Ovary (tissue), 9 donors: Measurements from ENCODE around the gene COL4A1. TPM values are rescaled to one million over a fixed set of nuclear protein-coding genes. Genes with fewer than 3 reads are reported as not detected.

Experiments
- DNase-seq, 5 donors: peaks; one replicate each; pipeline ENCODE4 v3.0.0-alpha.2; 2019 to 2020
- H3K27ac ChIP-seq, 2 donors: fragments of 200-600 bp; one replicate each; pipeline versions ENCODE4 v1.5.1 to v1.8.0; 2019 to 2022
- H3K27me3 ChIP-seq: fragments of 200-600 bp; one replicate; pipeline ENCODE4 v1.8.0; 2022
- H3K36me3 ChIP-seq: fragments of 200-600 bp; sonication (generic); one replicate; pipeline ENCODE4 v1.5.1; 2019
- H3K4me1 ChIP-seq: one replicate; pipeline ENCODE4 v1.8.1; 2013; ENCODE audit warnings: mild to moderate bottlenecking, moderate library complexity; ENCODE audit not compliant: insufficient read depth
- H3K4me3 ChIP-seq: fragments of 200-600 bp; sonication (generic); one replicate; pipeline ENCODE4 v1.5.1; 2017
- H3K9me3 ChIP-seq, 2 donors: fragments of 200-600 bp in 1 of 2; sonication (generic) in 1 of 2; one replicate each; pipeline versions ENCODE4 v1.5.1 to v1.8.1; 2013 to 2019; ENCODE audit warnings: mild to moderate bottlenecking in 1 of 2, moderate library complexity in 1 of 2
- CTCF ChIP-seq, 3 donors: fragments of 450-650 bp in 2 of 3; fragments of 200-600 bp in 1 of 3; IDR thresholded peaks; one replicate each; pipeline versions ENCODE4 v1.5.1 to v1.8.0; 2016 to 2022; ENCODE audit warnings: antibody characterized with exemption in 3 of 3, mild to moderate bottlenecking in 1 of 3
- EP300 ChIP-seq: sonication (generic); formaldehyde crosslinking; IDR thresholded peaks from one replicate; pipeline ENCODE4 v1.6.1; 2017; ENCODE audit warnings: antibody characterized with exemption
- POLR2A ChIP-seq: fragments of 450-650 bp; IDR thresholded peaks from one replicate; pipeline ENCODE4 v1.6.1; 2017; ENCODE audit warnings: antibody characterized with exemption, mild to moderate bottlenecking, moderate library complexity
- WGBS, 3 donors: extraction: QIAGEN DNeasy Blood & Tissue Kit in 1 of 3; methylation state at CpG; one replicate each; pipeline versions ENCODE4 v1.1.5 to v1.1.7; 2013 to 2017; 5-methylcytosine and 5-hydroxymethylcytosine counted together
- intact Hi-C, 4 donors: fragments of 100-400 bp; cut with DNase I; formaldehyde crosslinking; loops; one replicate each; pipeline versions ENCODE4 v1.11.0 to v1.15.1; 2022 to 2023
- microRNA-seq, 3 donors: library from miRNA; unstranded; fragments of <30 nt; microRNA quantifications; one replicate each; pipeline versions ENCODE4 to v1.2.0, GENCODE V29; 2019 to 2020
- polyA plus RNA-seq, 2 donors: library from polyadenylated mRNA; stranded (reverse); fragments of 200-250 nt in 1 of 2; fragments of 350-450 nt in 1 of 2; fragmentation: Illumina TruSeq in 1 of 2; extraction: RNeasy Lipid Tissue Mini Kit (QIAGEN cat#74804) in 1 of 2; gene quantifications; one replicate each; pipeline ENCODE4 v1.2.3, GENCODE V29; 2013 to 2014
- small RNA-seq: library from RNA; depleted of rRNA; stranded (forward); fragments of <200 nt; gene quantifications from one replicate; pipeline ENCODE3, GENCODE V24; 2016
- total RNA-seq, 7 donors: library from RNA; depleted of rRNA in 2 of 7; stranded (reverse); fragments of >200 nt in 2 of 7; fragmentation: NEBNext Ultra II Directional in 3 of 7; extraction: Animal tissue kit (Norgen Biotek cat#: 25700) in 3 of 7; gene quantifications; one replicate each; pipeline versions ENCODE4 v1.1.0 to v1.2.4, GENCODE V29; 2016 to 2023
- donor health status: DM: no; HTN: no; CAD: no; lungs with moderate emphysema.
- donor health status: DM: no; HTN: no; CAD: no.
- donor health status: Bipolar disorder and iron deficiency.
- donor health status: DM: yes; HTN: yes; CAD: no.
- donor health status: DM: no; HTN: no; CAD: no.
- donor health status: DM: yes; HTN: yes; CAD: no.

The COL4A1 gene
- total and polyA plus RNA-seq, 9 donors = 42.3 to 421 (median 87.5) TPM

DNA sequence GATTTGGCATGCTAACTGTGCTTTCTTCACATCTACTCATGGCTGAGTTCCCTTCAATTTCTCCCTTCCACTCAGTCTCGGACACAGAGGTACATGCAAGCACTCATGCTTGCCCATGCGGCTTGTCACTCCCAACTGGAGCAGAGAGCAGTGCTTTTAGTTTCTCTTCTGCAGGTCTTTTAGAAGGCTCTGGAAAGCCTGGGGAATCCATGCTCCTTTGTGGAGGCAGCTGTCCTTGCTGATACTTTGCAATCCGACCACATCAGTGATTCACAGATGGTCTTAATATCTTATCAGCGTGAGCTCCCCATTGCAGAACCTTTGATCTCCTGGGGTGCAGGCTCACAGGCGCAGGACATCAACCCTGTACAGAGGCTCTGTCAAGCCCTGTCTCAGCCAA lies 203.9 kb downstream of the COL4A1 start:
- intact Hi-C loops = loop anchor here in 2 of 4 donors (10.0 kb wide), 3 partner anchors 228 to 1148 kb away; no protein-coding TSS in a partner anchor
- Histone ChIP-seq H3K36me3 (no peaks in the 10 kb centered on the region), H3K27me3 (no peaks in the 10 kb centered on the region), H3K4me3 (no peak overlapping the region), H3K27ac (no peak overlapping the region), H3K9me3 (no peaks in the 10 kb centered on the region), H3K4me1 (no peaks in the 10 kb centered on the region)
- 60 to 66% (median 65%) methylated on average over 5 of the region's 5 CpGs for WGBS, 3 donors
- TF ChIP-seq POLR2A (no peak), CTCF (IDR thresholded peaks at IDR 0.05) (no peak), EP300 (no peak)
- DNase-seq = no peak

GRCh38 chr13:110102053-110102452 lies 204.9 kb downstream of the COL4A1 start:
- no peak overlapping the region for H3K27ac ChIP-seq
- no peak for TF ChIP-seq CTCF (IDR thresholded peaks at IDR 0.05)
- TF ChIP-seq EP300 = no peak
- no peak for TF ChIP-seq POLR2A
- no peaks in the 10 kb centered on the region for H3K36me3 ChIP-seq

GRCh38 chr13:110099922-110100321 lies 207.0 kb downstream of the COL4A1 start:
- DNase-seq = no peak
- no peaks in the 10 kb centered on the region for H3K4me1 ChIP-seq
- H3K27ac ChIP-seq = no peak overlapping the region
- no peak for TF ChIP-seq EP300
- WGBS, 3 donors = 76 to 100% (median 90%) methylated on average over 1 of the region's 1 CpG
- intact Hi-C loops = loop anchor here in 2 of 4 donors (5.0 to 10.0 kb wide), 4 partner anchors 225 to 1145 kb away; no protein-coding TSS in a partner anchor
- no peak overlapping the region for H3K4me3 ChIP-seq
- no peaks in the 10 kb centered on the region for H3K27me3 ChIP-seq
- no peaks in the 10 kb centered on the region for H3K36me3 ChIP-seq
- H3K9me3 ChIP-seq = no peaks in the 10 kb centered on the region

More at GRCh38 chr13:110102053-110102452, 204.9 kb downstream of the COL4A1 start:
- H3K9me3 ChIP-seq = no peaks in the 10 kb centered on the region
- WGBS, 3 donors = 81 to 88% (median 87%) methylated on average over 4 of the region's 4 CpGs
- no peaks in the 10 kb centered on the region for H3K27me3 ChIP-seq
- no peak overlapping the region for H3K4me3 ChIP-seq
- H3K4me1 ChIP-seq = no peaks in the 10 kb centered on the region
- no peak for DNase-seq
- intact Hi-C loops = loop anchor here in 2 of 4 donors (10.0 kb wide), 3 partner anchors 227 to 1147 kb away; no protein-coding TSS in a partner anchor

Small RNAs within 50 kb of the gene (microRNA-seq; reads per million reads assigned to microRNA genes)
- 0 reads per million in 3 donors for gene MIR8073

Small RNAs within 50 kb of the gene (small RNA-seq; reads per million reads assigned to genes)
- gene MIR8073 = not detected

Other genes starting within 250 kb of the COL4A1 start
- 100 to 1,000 TPM in 5 of 7 donors, 10 to 100 TPM in 2; 59.5 to 171 (median 120) TPM for gene COL4A2, start 127 bp upstream of the COL4A1 start, total RNA-seq
- 100 to 1,000 TPM; 136 to 164 TPM for gene COL4A2, start 127 bp upstream of the COL4A1 start, polyA plus RNA-seq